ENCODE measurements around the gene TCF7. TPM values are rescaled to one million over a fixed set of nuclear protein-coding genes. Genes with fewer than 3 reads are reported as not detected.

Gene TCF7
- total and polyA plus RNA-seq, 7 donors, result 0.24 to 2.6 (median 1.0) TPM

GRCh38 chr5:134103397-134103796 lies 11.1 kb upstream of the TCF7 start:
- Histone ChIP-seq H3K9me3 (no peaks in the 10 kb centered on the region), H3K27ac (no peak overlapping the region), H3K27me3 (ENCODE audit: insufficient read depth in 3 of 3, low read length in 2 of 3) (no peaks in the 10 kb centered on the region), H3K4me3 (no peak overlapping the region), H3K36me3 (ENCODE audit: insufficient read depth in 1 of 2, low read depth in 1 of 2) (no peaks in the 10 kb centered on the region), H3K4me1 (no peaks in the 10 kb centered on the region)
- intact Hi-C loops (cut with DNase I), result loop anchor here (5.0 kb wide), 1 partner anchor 39 kb away; no protein-coding TSS in a partner anchor
- 81 to 85% (median 82%) methylated on average over 9 of the region's 9 CpGs for WGBS, 3 donors
- ATAC-seq, result no peak
- peak in 1 of 2 donors; percentile 29 for DNase-seq
- TF ChIP-seq CTCF (IDR thresholded peaks at IDR 0.05), result no peak

GRCh38 chr5:134103998-134104654 lies 10.4 kb upstream of the TCF7 start:
- no peaks in the 10 kb centered on the region for H3K4me1 ChIP-seq
- no peak overlapping the region for H3K4me3 ChIP-seq
- TF ChIP-seq CTCF (IDR thresholded peaks at IDR 0.05), result no peak
- H3K27me3 ChIP-seq (ENCODE audit: insufficient read depth in 3 of 3, low read length in 2 of 3), result no peaks in the 10 kb centered on the region
- H3K27ac ChIP-seq, result no peak overlapping the region
- H3K36me3 ChIP-seq (ENCODE audit: insufficient read depth in 1 of 2, low read depth in 1 of 2), result no peaks in the 10 kb centered on the region
- 95 to 96% (median 96%) methylated on average over 11 of the region's 11 CpGs for WGBS, 3 donors
- ATAC-seq (no peak), DNase-seq (peak in 1 of 2 donors; percentile 41)
- H3K9me3 ChIP-seq, result no peaks in the 10 kb centered on the region
- intact Hi-C loops (cut with DNase I), result loop anchor here (5.0 kb wide), 1 partner anchor 38 kb away; no protein-coding TSS in a partner anchor

- no peak overlapping the region for H3K27ac ChIP-seq
- no peaks in the 10 kb centered on the region for H3K36me3 ChIP-seq (ENCODE audit: insufficient read depth in 1 of 2, low read depth in 1 of 2)
- WGBS, 3 donors, result 64 to 77% (median 75%) methylated on average over 10 of the region's 10 CpGs
- H3K27me3 ChIP-seq (ENCODE audit: insufficient read depth in 3 of 3, low read length in 2 of 3), result peaks cover 0 to 4% (median under 1%) of the 10 kb centered on the region in 3 donors
- H3K4me3 ChIP-seq, result no peak overlapping the region
- ATAC-seq (no peak), DNase-seq (peak in 1 of 2 donors; percentile 42)
- no peak for TF ChIP-seq CTCF (IDR thresholded peaks at IDR 0.05)
- no peaks in the 10 kb centered on the region for H3K4me1 ChIP-seq
- H3K9me3 ChIP-seq, result no peaks in the 10 kb centered on the region
- intact Hi-C loops (cut with DNase I), result no loop called here
These were observed 7.3 kb upstream of the TCF7 start for GRCh38 chr5:134106991-134107701.

GRCh38 chr5:134107779-134108178 lies 6.7 kb upstream of the TCF7 start:
- ATAC-seq, result no peak
- no peaks in the 10 kb centered on the region for H3K36me3 ChIP-seq (ENCODE audit: insufficient read depth in 1 of 2, low read depth in 1 of 2)
- no peaks in the 10 kb centered on the region for H3K9me3 ChIP-seq
- 95 to 98% (median 97%) methylated on average over 3 of the region's 3 CpGs for WGBS, 3 donors
- no peaks in the 10 kb centered on the region for H3K4me1 ChIP-seq
- H3K27ac ChIP-seq, result no peak overlapping the region
- H3K4me3 ChIP-seq, result no peak overlapping the region
- DNase-seq, result no peak
- intact Hi-C loops (cut with DNase I), result no loop called here
- peaks cover 0 to 9% (median 4%) of the 10 kb centered on the region in 3 donors for H3K27me3 ChIP-seq (ENCODE audit: insufficient read depth in 3 of 3, low read length in 2 of 3)
- TF ChIP-seq CTCF (IDR thresholded peaks at IDR 0.05), result no peak

Measured in psoas muscle (tissue), 8 donors.